Panc1 (cell line): ENCODE measurements around the gene PPP1R14B. TPM values are rescaled to one million over a fixed set of nuclear protein-coding genes. Genes with fewer than 3 reads are reported as not detected.
A peak's percentile ranks its signal among the peaks of the same experiment; 100 is the strongest.

Source experiments
- ATAC-seq: fragments of 200-7000 bp; cut with Tn5 transposase; 2 replicates; pipeline ENCODE4 v1.9.1; 2020; ENCODE audit warnings: mild to moderate bottlenecking, moderate library complexity
- BruUV-seq: library from RNA; stranded (reverse); fragments of 400-500 nt; replicated peaks from 2 replicates; lab custom pipeline; 2021; lab: Mats Ljungman, UMichigan
- CTCF ChIA-PET: fragments of 300-600 bp; sonication (Branson Sonifier 250); formaldehyde crosslinking; loops from one replicate; lab custom pipeline; 2022; ENCODE audit warnings: antibody characterized with exemption; lab: Charles Lee
- POLR2A ChIA-PET: fragments of 300-600 bp; sonication (Branson Sonifier 250); formaldehyde crosslinking; loops from one replicate; lab custom pipeline; 2022; ENCODE audit warnings: antibody characterized with exemption; lab: Charles Lee
- DNase-seq: peaks from one replicate; pipeline ENCODE4 v3.0.0-alpha.2; 2010; ENCODE audit warnings: low read depth, low spot score
- H3K27ac ChIP-seq: 2 replicates; pipeline ENCODE4 v1.5.1; 2011; ENCODE audit warnings: mild to moderate bottlenecking, low read length, inconsistent platforms
- H3K27me3 ChIP-seq: fragments of 200-500 bp; sonication (Bioruptor generic); 2 replicates; pipeline ENCODE4 v1.6.0; 2014; ENCODE audit warnings: low read length, inconsistent platforms; ENCODE audit not compliant: control insufficient read depth, insufficient read depth
- H3K36me3 ChIP-seq: fragments of 200-500 bp; sonication (Bioruptor generic); 2 replicates; pipeline ENCODE4 v1.5.1; 2014; ENCODE audit warnings: inconsistent platforms, mild to moderate bottlenecking, low read length, moderate library complexity; ENCODE audit not compliant: control insufficient read depth, insufficient read depth
- H3K4me1 ChIP-seq: 2 replicates; pipeline ENCODE4 v1.5.1; 2011; ENCODE audit warnings: inconsistent platforms, mild to moderate bottlenecking, low read length, moderate library complexity; ENCODE audit not compliant: control insufficient read depth, insufficient read depth
- H3K4me3 ChIP-seq, 2 experiments: 2 replicates each; pipeline ENCODE4 v1.5.1; 2011 to 2012; ENCODE audit warnings: low read depth in 2 of 2, low read length in 2 of 2, mild to moderate bottlenecking in 2 of 2, inconsistent platforms in 1 of 2, moderate library complexity in 1 of 2
- H3K9me3 ChIP-seq: fragments of 200-500 bp; sonication (Bioruptor generic); 2 replicates; pipeline ENCODE4 v1.5.1; 2014; ENCODE audit warnings: low read depth, mild to moderate bottlenecking, inconsistent platforms, low read length, moderate library complexity; ENCODE audit not compliant: control insufficient read depth, insufficient read depth
- CTCF ChIP-seq: fragments of 450-650 bp; IDR thresholded peaks from 2 replicates; pipeline ENCODE4 v1.5.1; 2017; ENCODE audit warnings: mild to moderate bottlenecking
- POLR2AphosphoS5 ChIP-seq: IDR thresholded peaks from 2 replicates; pipeline ENCODE4 v1.6.1; 2012; ENCODE audit warnings: mild to moderate bottlenecking, low read depth, low read length, moderate library complexity
- SIN3A ChIP-seq: IDR thresholded peaks from 2 replicates; pipeline ENCODE4 v1.6.1; 2012; ENCODE audit warnings: low read depth, mild to moderate bottlenecking, low read length, moderate library complexity, borderline replicate concordance; ENCODE audit not compliant: insufficient read depth
- TCF7L2 ChIP-seq: IDR thresholded peaks from 2 replicates; pipeline ENCODE4 v1.6.1; 2011; ENCODE audit warnings: mild to moderate bottlenecking, low read depth, low read length, inconsistent platforms
- in situ Hi-C: cut with HindIII; loops from 2 replicates; pipeline ENCODE4 v1.10.0; 2016; ENCODE audit warnings: low sequenced_read_pairs, low pct_unique_long_range_greater_than_20kb
- intact Hi-C: fragments of 100-400 bp; cut with micrococcal nuclease; formaldehyde crosslinking; loops from one replicate; pipeline ENCODE4 v1.10.0; 2022; ENCODE audit not compliant: unreplicated experiment
- total RNA-seq: library from RNA; stranded (reverse); gene quantifications from one replicate; pipeline ENCODE4 v1.2.1, GENCODE V29; 2021; ENCODE audit not compliant: unreplicated experiment

The PPP1R14B gene
- total RNA-seq, 1 experiment from 2014 or later: 261 TPM

GRCh38 chr11:64284048-64284961, 37.6 kb upstream of the PPP1R14B start, which contains the start of gene BAD:
Gene BAD, minus strand, starts transcription at chr11:64284665. Its CDS starts 297 bp downstream, at chr11:64284368.
- H3K27me3 ChIP-seq: no peaks in the 10 kb centered on the region
- peak within 1 kb of the TSS; percentile 57 to 98 for H3K4me3 ChIP-seq
- TSS peak; percentile 87 for BruUV-seq
- H3K9me3 ChIP-seq: no peaks in the 10 kb centered on the region
- TF ChIP-seq CTCF: no peak
- TF ChIP-seq TCF7L2: no peak
- TF ChIP-seq POLR2AphosphoS5: peak; percentile 76
- 0 out of 2 replicates have a peak, but pooled peaks have one; percentile 64 for TF ChIP-seq SIN3A
- POLR2A ChIA-PET: interaction anchor here (0.5 to 1.5 kb wide), 6 partner anchors 8 to 33 kb away, joined by 3 to 10 read pairs (median 4); partner anchors contain the start of genes ESRRA, PRDX5 and TRMT112
- DNase-seq (no peak), ATAC-seq (peak; percentile 92)
- intact Hi-C loops: no loop called here
- peak within 1 kb of the TSS; percentile 83 for H3K27ac ChIP-seq
- H3K36me3 ChIP-seq: no peaks in the 10 kb centered on the region; the same call in 1 of the 2 replicates
- H3K4me1 ChIP-seq: peaks cover 25% of the 10 kb centered on the region
- in situ Hi-C loops: no loop called here
- CTCF ChIA-PET: interaction anchor here (0.7 to 1.5 kb wide), 3 partner anchors 17 to 23 kb away, joined by 3 to 8 read pairs (median 3); no protein-coding TSS in a partner anchor

- ATAC-seq: no peak
- ChIA-PET CTCF (interaction anchor here (1.5 kb wide), 1 partner anchor 18 kb away, joined by 8 read pairs; no protein-coding TSS in a partner anchor), POLR2A (interaction anchor here (1.2 kb wide), 1 partner anchor 35 kb away, joined by 4 read pairs; the partner anchor contains the start of gene PRDX5)
- Histone ChIP-seq H3K27me3 (no peaks in the 10 kb centered on the region), H3K4me1 (peaks cover 25% of the 10 kb centered on the region), H3K9me3 (no peaks in the 10 kb centered on the region), H3K27ac (peak overlapping the region; percentile 83; the same call in 1 of the 2 replicates), H3K36me3 (no peaks in the 10 kb centered on the region; the same call in 1 of the 2 replicates), H3K4me3 (0 out of 4 replicates have a peak overlapping the region, but pooled peaks of 1 of the 2 experiments have one; percentile 4)
- TF ChIP-seq SIN3A (no peak), CTCF (no peak), POLR2AphosphoS5 (no peak), TCF7L2 (no peak)
- DNase-seq: no peak
- no TSS peak for BruUV-seq
- in situ Hi-C loops: no loop called here
- intact Hi-C loops: no loop called here
These were observed 36.3 kb upstream of the PPP1R14B start for GRCh38 chr11:64283092-64283491.
